GM12865 (cell line): ENCODE data around the gene RNF31.

Experiments
- DNase-seq: peaks from one replicate; pipeline ENCODE4 v3.0.0; 2010; ENCODE audit warnings: low read depth
- H3K4me3 ChIP-seq: 2 replicates; pipeline ENCODE4 v1.5.1; 2011; ENCODE audit warnings: mild to moderate bottlenecking, low read depth, low read length, control low read depth
- TF ChIP-seq, protein P1 (sequence below): IDR thresholded peaks from 2 replicates; pipeline ENCODE4 v1.5.1; 2011; ENCODE audit warnings: low read length, control low read depth, low read depth, inconsistent platforms; ENCODE audit not compliant: insufficient read depth; ENCODE audit errors: missing control alignments

Gene RNF31

DNA sequence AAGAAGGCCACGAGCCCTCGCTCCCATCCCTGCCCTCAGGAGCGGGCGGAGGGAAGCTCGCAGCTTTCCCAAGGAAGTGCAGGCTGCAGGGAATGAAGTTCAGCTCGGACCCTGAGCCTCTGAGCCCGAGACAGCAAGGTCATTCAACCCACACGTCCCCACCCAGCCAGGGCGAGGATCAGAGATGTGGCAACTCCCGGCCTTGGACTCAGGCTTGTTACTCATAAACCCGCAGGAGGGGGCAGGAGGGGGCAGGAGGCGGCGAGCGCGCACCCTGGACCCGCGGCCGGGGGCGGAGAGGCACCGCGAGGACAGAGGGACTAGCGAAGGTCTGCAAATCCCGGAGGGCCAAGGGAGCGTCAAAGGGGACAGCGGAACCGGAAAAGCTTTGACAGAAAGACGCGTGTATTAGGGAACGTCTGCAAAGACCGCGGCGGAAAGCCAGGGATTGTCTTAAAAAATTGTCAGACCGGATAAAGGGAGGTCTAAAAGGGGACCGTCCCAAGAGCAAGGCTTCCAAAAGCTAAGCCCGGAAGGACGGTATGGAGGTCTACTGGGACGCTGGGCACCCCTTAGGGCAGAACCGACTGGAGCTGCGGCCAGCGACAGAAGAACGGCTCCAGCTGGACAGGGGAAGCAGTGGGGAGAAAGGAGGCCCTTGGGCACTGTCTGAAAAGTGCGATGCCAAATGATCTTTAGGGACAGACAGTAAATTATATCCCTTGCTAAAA is 33.3 kb upstream of the RNF31 start:
- DNase-seq: peak; percentile 95
- TF ChIP-seq, protein P1, sequence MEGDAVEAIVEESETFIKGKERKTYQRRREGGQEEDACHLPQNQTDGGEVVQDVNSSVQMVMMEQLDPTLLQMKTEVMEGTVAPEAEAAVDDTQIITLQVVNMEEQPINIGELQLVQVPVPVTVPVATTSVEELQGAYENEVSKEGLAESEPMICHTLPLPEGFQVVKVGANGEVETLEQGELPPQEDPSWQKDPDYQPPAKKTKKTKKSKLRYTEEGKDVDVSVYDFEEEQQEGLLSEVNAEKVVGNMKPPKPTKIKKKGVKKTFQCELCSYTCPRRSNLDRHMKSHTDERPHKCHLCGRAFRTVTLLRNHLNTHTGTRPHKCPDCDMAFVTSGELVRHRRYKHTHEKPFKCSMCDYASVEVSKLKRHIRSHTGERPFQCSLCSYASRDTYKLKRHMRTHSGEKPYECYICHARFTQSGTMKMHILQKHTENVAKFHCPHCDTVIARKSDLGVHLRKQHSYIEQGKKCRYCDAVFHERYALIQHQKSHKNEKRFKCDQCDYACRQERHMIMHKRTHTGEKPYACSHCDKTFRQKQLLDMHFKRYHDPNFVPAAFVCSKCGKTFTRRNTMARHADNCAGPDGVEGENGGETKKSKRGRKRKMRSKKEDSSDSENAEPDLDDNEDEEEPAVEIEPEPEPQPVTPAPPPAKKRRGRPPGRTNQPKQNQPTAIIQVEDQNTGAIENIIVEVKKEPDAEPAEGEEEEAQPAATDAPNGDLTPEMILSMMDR: no peak
- H3K4me3 ChIP-seq: peak overlapping the region; percentile 89

DNA sequence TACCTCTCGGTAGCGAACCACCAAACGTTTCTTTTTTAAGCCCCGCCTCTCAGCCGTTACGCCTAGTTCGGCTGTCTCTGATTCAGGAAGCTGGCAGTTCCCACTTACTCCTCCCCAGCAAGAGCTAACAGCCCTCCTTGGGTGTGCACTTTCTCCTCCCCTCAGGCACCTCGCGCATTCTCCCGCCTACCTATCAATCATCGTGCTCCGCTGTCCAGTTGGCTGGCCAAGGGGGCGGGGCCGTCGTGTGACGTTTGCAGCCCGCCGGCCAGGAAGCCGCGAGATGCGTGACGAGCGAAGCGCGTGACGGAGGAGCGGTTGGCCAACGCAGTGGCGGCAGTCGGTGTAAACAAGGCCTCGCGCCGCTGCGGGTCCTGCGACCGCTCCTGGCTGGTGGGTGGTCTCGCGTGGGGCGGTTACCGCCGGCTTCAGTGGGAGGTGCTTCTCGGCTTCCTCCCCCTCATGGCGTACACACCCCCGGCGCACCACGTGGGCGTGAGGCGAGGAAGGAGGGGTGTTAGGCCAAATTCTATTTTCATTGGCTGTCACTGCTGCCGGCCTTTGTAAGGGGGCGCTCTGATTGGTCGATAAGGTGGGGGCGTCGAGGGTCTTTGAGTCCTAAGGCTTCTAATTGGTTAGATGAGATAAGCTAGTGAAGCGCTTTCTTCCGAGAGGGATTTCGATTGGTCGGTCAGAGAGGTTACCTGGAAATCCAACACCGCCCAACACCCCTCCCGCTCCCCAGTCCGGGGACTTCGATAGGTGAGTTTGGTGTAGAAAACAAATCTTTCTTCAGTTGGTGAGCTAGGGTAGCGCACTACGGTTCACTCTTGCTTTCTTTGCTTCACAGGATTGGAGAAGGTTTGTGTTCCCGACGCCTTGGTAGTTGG is 32.5 kb upstream of the RNF31 start, which contains the start of the genes DCAF11 and NRL:
TSS of gene DCAF11 (plus strand) at position 246 of the 890 bp plus-strand sequence. CDS start 818 bp downstream, outside the sequence.
TSS of gene NRL (minus strand) at position 418 of the 890 bp plus-strand sequence. CDS start 32,101 bp downstream, outside the sequence.
- peak within 1 kb of the TSS; percentile 90 for H3K4me3 ChIP-seq
- DNase-seq: peak; percentile 100
- TF ChIP-seq, protein P1: no peak

DNA sequence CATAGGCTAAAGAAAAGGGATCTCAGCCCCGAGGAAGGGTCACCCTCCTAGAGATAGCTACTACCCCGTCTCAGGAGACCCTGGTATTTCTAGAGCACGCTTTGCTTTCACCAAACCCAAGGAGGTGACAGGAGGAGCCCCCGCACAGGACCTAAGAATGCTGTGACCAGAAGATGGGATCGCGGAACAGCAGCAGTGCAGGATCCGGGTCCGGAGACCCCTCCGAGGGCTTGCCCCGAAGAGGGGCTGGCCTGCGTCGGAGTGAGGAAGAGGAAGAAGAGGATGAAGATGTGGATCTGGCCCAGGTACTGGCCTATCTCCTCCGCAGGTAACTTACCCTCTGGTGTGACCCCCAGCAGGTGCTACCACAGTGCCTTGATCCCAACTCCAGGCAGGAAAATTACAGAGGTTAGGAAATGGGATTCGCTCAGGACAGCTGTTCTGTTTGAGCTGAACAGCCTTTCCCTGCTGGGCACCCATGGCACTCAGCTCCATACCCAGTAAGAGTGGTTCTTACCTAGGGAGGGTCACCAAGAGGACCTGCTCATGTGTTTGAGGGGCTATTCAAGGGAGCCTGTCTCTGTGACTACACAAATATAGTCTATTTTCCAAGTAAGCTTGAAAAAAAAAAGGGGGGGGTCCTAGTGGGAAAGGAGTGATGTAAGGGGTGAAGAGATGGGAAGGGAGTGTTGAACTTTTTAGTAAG is 31.7 kb upstream of the RNF31 start:
- TF ChIP-seq, protein P1: no peak
- H3K4me3 ChIP-seq: peak overlapping the region; percentile 90
- DNase-seq: no peak

DNA sequence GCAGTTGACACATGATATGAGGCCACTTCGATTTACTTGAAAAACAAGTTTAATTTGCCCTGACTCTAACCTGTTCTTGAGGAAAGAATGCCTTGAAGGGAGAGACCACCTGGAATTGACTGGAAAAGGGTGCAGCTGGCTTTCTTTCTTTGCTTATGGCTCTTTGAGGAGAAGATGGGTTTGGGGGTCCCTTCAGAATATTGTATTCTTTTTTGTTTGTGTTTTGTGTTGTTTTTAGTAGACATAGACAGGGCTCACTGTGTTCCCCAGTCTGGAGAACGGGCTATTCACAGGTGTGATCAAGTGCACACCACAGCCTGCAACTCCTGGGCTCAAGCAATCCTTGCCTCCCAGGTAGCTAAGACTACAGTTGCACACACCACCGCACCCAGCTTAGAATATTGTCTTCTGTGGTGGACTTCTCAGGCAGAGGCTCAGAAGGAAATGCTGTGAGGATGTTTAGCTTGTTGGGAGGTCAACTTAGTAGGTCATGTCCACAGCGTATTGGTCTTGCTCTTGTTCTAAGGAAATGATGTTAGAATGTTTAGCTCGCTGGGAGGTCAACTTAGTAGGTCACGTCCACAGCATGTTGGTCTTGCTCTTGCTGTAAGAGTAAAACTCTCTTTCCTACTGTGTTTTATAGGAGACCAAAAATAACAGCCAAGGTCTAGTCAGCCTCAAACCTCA is 31.0 kb upstream of the RNF31 start:
- H3K4me3 ChIP-seq: peak overlapping the region; percentile 90
- TF ChIP-seq, protein P1: no peak
- DNase-seq: no peak

DNA sequence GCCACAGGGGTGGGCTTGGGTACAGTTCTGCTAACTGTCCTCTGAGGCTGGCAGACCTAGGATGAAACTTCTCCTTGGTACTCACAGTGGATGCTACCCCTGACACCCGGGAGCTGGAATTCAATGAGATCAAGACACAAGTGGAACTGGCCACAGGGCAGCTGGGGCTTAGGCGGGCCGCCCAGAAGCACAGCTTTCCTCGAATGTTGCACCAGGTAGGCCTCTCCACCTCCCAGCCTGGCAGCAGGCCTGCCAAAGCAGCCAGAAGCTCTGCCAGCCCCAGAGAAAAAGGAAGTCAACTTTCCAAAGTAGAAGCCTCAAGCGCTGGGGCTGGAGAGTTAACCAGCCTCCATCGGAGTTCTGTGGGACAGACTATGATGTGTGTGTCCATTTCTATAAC is 30.1 kb upstream of the RNF31 start:
- no peak overlapping the region for H3K4me3 ChIP-seq
- TF ChIP-seq, protein P1: no peak
- no peak for DNase-seq

DNA sequence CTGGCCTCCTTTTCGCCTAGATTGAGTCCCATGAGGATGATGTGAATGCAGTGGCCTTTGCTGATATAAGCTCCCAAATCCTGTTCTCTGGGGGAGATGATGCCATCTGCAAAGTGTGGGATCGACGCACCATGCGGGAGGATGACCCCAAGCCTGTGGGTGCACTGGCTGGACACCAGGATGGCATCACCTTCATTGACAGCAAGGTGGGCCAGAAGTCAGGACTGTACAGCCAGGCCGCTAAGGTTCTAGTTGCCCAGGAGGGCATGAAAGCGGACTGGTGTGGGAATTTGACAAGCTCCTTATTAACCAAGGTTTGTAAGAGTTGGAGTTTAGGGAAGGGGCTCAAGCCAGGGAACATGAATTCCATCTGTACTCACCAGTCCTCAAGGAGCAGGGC is 27.6 kb upstream of the RNF31 start:
- no peak for DNase-seq
- TF ChIP-seq, protein P1: no peak
- H3K4me3 ChIP-seq: no peak overlapping the region
